Fibroblast of villous mesenchyme (primary cell): Measurements from ENCODE around the gene SCO1. TPM values are rescaled to one million over a fixed set of nuclear protein-coding genes. Genes with fewer than 3 reads are reported as not detected.

Experiments used
- DNase-seq: peaks from one replicate; pipeline ENCODE4 v3.0.0-alpha.2; 2010; ENCODE audit warnings: low read depth
- H3K4me3 ChIP-seq: 2 replicates; pipeline ENCODE4 v1.5.1; 2011; ENCODE audit warnings: low read depth, mild to moderate bottlenecking, low read length
- total RNA-seq: library from RNA; depleted of rRNA; stranded (reverse); fragments of >200 nt; gene quantifications from 2 replicates; pipeline ENCODE4 v1.2.3, GENCODE V29; 2012
- TF ChIP-seq, protein P1 (sequence below): IDR thresholded peaks from 2 replicates; pipeline ENCODE4 v1.5.1; 2012; ENCODE audit warnings: low read depth, mild to moderate bottlenecking, low read length; ENCODE audit not compliant: insufficient read depth

SCO1 gene
- total RNA-seq, 1 donor, result 17.3 TPM

DNA sequence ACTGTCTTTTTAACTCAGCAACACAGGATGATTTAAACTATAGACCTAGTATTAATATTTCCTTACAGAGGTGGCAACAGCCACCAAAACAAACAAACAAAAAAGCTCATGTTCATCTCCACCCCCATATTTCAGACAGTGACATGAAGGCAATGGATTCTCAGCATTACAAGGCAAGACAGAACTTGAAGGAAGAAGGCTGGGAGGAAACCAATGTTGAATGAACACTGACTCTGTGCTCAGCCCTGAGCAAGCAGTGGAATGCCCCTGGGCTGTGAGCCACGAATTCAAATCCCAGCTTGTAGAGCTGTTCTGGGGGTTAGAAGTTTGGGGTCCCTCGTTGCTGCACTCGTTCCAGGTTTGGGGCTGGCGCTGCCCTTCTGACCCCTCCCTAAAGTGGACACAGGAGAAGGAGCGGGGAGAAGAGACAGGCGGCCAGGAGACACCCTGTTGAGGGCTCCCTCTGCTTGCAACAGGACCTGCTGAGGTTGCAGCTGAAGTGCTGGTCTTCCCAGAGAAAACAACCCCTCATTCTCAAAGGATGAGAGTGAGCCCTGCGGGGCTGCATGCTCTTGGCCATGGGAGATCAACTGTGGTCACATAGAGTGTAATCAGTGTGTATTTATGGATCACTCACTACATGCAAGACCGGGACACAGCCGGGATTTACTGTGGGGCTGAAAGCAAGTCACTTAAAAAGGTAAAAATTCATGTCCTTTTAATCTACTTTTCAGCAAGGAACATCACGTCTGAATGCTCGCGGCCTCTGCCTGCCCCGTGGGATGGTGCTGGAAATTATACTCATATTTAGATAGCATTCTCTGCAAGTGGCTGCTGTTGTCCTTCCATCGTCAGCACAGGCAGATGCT, 74.5 kb downstream of the SCO1 start:
- no peak overlapping the region for H3K4me3 ChIP-seq
- TF ChIP-seq, protein P1, sequence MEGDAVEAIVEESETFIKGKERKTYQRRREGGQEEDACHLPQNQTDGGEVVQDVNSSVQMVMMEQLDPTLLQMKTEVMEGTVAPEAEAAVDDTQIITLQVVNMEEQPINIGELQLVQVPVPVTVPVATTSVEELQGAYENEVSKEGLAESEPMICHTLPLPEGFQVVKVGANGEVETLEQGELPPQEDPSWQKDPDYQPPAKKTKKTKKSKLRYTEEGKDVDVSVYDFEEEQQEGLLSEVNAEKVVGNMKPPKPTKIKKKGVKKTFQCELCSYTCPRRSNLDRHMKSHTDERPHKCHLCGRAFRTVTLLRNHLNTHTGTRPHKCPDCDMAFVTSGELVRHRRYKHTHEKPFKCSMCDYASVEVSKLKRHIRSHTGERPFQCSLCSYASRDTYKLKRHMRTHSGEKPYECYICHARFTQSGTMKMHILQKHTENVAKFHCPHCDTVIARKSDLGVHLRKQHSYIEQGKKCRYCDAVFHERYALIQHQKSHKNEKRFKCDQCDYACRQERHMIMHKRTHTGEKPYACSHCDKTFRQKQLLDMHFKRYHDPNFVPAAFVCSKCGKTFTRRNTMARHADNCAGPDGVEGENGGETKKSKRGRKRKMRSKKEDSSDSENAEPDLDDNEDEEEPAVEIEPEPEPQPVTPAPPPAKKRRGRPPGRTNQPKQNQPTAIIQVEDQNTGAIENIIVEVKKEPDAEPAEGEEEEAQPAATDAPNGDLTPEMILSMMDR, result no peak
- DNase-seq, result no peak

Other genes starting within 250 kb of the SCO1 start
- gene MYH4, start 228.0 kb downstream of the SCO1 start, total RNA-seq, result not detected in 2 replicates
- gene MYH1, start 179.0 kb downstream of the SCO1 start, total RNA-seq, result not detected in 2 replicates
- gene MYH2, start 147.9 kb downstream of the SCO1 start, total RNA-seq, result under 0.01 TPM in 1 of 2 replicates, not detected in the other
- gene MYH3, start 40.2 kb downstream of the SCO1 start, total RNA-seq, result 0.43 and 0.97 TPM in 2 replicates
- gene ADPRM, start 61 bp upstream of the SCO1 start, total RNA-seq, result 7.7 and 10.8 TPM in 2 replicates
- gene TMEM220, start 32.5 kb upstream of the SCO1 start, total RNA-seq, result 2.6 and 3.5 TPM in 2 replicates
- gene TMEM238L, start 106.6 kb upstream of the SCO1 start, total RNA-seq, result not detected in 2 replicates
- gene PIRT, start 140.6 kb upstream of the SCO1 start, total RNA-seq, result not detected in 2 replicates